GM19239 (cell line): ENCODE results near the gene OSMR.

Source experiments
- DNase-seq: peaks from one replicate; pipeline ENCODE4 v3.0.0; 2011; ENCODE audit warnings: low spot score; ENCODE audit not compliant: insufficient read length
- FAIRE-seq: peaks from 2 replicates; lab custom pipeline; 2011; peaks lifted over from hg19 to GRCh38; lab: Jason Lieb, UNC

The OSMR gene

DNA sequence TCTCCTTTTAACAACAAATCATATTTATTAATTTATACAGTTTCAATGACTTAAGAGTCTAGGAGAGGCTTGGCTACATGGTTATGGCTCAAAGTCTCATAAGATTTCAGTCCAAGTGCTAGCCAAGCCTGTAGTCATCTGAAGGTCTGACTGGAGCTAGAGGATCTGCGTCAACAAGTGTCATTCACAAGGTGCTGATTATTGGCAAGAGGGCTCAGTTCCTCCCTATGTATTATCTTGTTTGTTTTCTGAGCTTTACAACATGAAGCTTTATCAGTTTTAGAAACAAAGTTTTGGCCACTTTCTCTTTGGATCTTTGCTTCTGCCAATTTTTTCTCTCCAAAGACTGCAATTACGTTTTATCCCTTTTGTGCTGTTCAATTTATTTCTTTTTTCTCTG is 133.7 kb downstream of the OSMR start:
- FAIRE-seq (no peak), DNase-seq (no peak)
